Kidney (tissue), 14 donors: ENCODE measurements around the gene INPP5J. TPM values are rescaled to one million over a fixed set of nuclear protein-coding genes. Genes with fewer than 3 reads are reported as not detected.

Experiments used
- DNase-seq, 5 donors: peaks; one replicate each; pipeline ENCODE4 v3.0.0-alpha.2; 2013 to 2020
- FAIRE-seq: peaks from 2 replicates; lab custom pipeline; 2012; peaks lifted over from hg19 to GRCh38; lab: Jason Lieb, UNC
- H3K27ac ChIP-seq, 2 donors: one replicate each; pipeline ENCODE4 v1.7.0; 2013; ENCODE audit warnings: low read depth in 2 of 2, low read length in 2 of 2, inconsistent platforms in 1 of 2
- H3K27me3 ChIP-seq: one replicate; pipeline ENCODE4 v1.7.1; 2013; ENCODE audit warnings: low read length, inconsistent platforms; ENCODE audit not compliant: control insufficient read depth, insufficient read depth
- H3K36me3 ChIP-seq, 3 donors: one replicate each; pipeline versions ENCODE4 v1.7.0 to v1.7.1; 2013; ENCODE audit warnings: low read length in 3 of 3, control low read depth in 1 of 3, inconsistent platforms in 1 of 3; ENCODE audit not compliant: insufficient read depth in 3 of 3, control insufficient read depth in 2 of 3
- H3K4me1 ChIP-seq, 3 donors: one replicate each; pipeline versions ENCODE4 v1.7.0 to v1.7.1; 2013; ENCODE audit warnings: low read length in 3 of 3, inconsistent platforms in 1 of 3, low read depth in 1 of 3; ENCODE audit not compliant: control insufficient read depth in 2 of 3, insufficient read depth in 2 of 3
- H3K4me3 ChIP-seq, 3 donors: one replicate each; pipeline versions ENCODE4 v1.7.0 to v1.8.1; 2013; ENCODE audit warnings: low read length in 3 of 3, control low read depth in 1 of 3, inconsistent platforms in 1 of 3
- H3K9ac ChIP-seq, 3 donors: one replicate each; pipeline versions ENCODE4 v1.7.0 to v1.7.1; 2013; ENCODE audit warnings: low read length in 3 of 3, control low read depth in 1 of 3, inconsistent platforms in 1 of 3
- H3K9me3 ChIP-seq, 3 donors: one replicate each; pipeline versions ENCODE4 v1.7.0 to v1.7.1; 2013; ENCODE audit warnings: low read length in 3 of 3, control low read depth in 1 of 3, inconsistent platforms in 1 of 3; ENCODE audit not compliant: control insufficient read depth in 2 of 3, insufficient read depth in 1 of 3
- CTCF ChIP-seq: IDR thresholded peaks from 3 replicates; pipeline ENCODE4 v1.5.1; 2012; ENCODE audit warnings: mild to moderate bottlenecking, moderate library complexity, borderline replicate concordance; ENCODE audit not compliant: insufficient read depth; ENCODE audit errors: extremely low read depth
- intact Hi-C: fragments of 100-400 bp; cut with DNase I; formaldehyde crosslinking; loops from one replicate; pipeline ENCODE4 v1.11.1; 2022
- polyA plus RNA-seq: library from polyadenylated mRNA; stranded (reverse); fragments of 350-450 nt; fragmentation: Illumina TruSeq; extraction: RNeasy Lipid Tissue Mini Kit (QIAGEN cat#74804); gene quantifications from one replicate; pipeline ENCODE4 v1.2.3, GENCODE V29; 2014; ENCODE audit warnings: low read depth, low replicate concordance; ENCODE audit not compliant: insufficient read depth
- total RNA-seq: library from RNA; stranded (reverse); fragmentation: NEBNext Ultra II Directional; extraction: Animal tissue kit (Norgen Biotek cat#: 25700); gene quantifications from one replicate; pipeline ENCODE4 v1.2.1, GENCODE V29; 2021
- donor health status: control.
- donor health status: control.
- donor health status: control.
- donor health status: control.
- donor health status: control.
- donor health status: DM: yes; HTN: yes; CAD: no.
- donor health status: Normal renal cell carcinoma (clear cell type).

The INPP5J gene
- total and polyA plus RNA-seq, 2 donors from 2014 or later = 6.2 to 44.7 TPM

- FAIRE-seq = no peak
- Histone ChIP-seq H3K27ac (no peak overlapping the region), H3K9ac (no peak overlapping the region), H3K27me3 (no peaks in the 10 kb centered on the region), H3K36me3 (no peaks in the 10 kb centered on the region), H3K4me3 (no peak overlapping the region), H3K4me1 (peaks cover 0 to 5% (median 0%) of the 10 kb centered on the region in 3 donors), H3K9me3 (no peaks in the 10 kb centered on the region)
- intact Hi-C loops = no loop called here
- TF ChIP-seq CTCF = no peak
- no peak for DNase-seq
Observed at GRCh38 chr22:31141551-31141950, 18.8 kb downstream of the INPP5J start.

GRCh38 chr22:31142285-31142684 is 19.5 kb downstream of the INPP5J start:
- intact Hi-C loops = no loop called here

GRCh38 chr22:31143038-31143437 is 20.3 kb downstream of the INPP5J start:
- Histone ChIP-seq H3K9ac (no peak overlapping the region), H3K36me3 (no peaks in the 10 kb centered on the region), H3K4me3 (no peak overlapping the region), H3K4me1 (peaks cover 0 to 5% (median 0%) of the 10 kb centered on the region in 3 donors), H3K9me3 (no peaks in the 10 kb centered on the region), H3K27me3 (no peaks in the 10 kb centered on the region), H3K27ac (no peak overlapping the region)
- no peak for TF ChIP-seq CTCF
- FAIRE-seq (no peak), DNase-seq (no peak)
- intact Hi-C loops = no loop called here

More at GRCh38 chr22:31142285-31142684, 19.5 kb downstream of the INPP5J start:
- Histone ChIP-seq H3K27ac (no peak overlapping the region), H3K9me3 (no peaks in the 10 kb centered on the region), H3K36me3 (no peaks in the 10 kb centered on the region), H3K4me3 (no peak overlapping the region), H3K4me1 (peaks cover 0 to 5% (median 0%) of the 10 kb centered on the region in 3 donors), H3K27me3 (no peaks in the 10 kb centered on the region), H3K9ac (no peak overlapping the region)
- FAIRE-seq = no peak
- DNase-seq = no peak
- TF ChIP-seq CTCF = no peak

GRCh38 chr22:31143537-31143936 is 20.8 kb downstream of the INPP5J start:
- H3K27ac ChIP-seq = no peak overlapping the region

More at GRCh38 chr22:31143537-31143936, 20.8 kb downstream of the INPP5J start:
- Histone ChIP-seq H3K4me3 (no peak overlapping the region), H3K9ac (no peak overlapping the region), H3K27me3 (no peaks in the 10 kb centered on the region), H3K9me3 (no peaks in the 10 kb centered on the region), H3K4me1 (peaks cover 0 to 7% (median 2%) of the 10 kb centered on the region in 3 donors), H3K36me3 (no peaks in the 10 kb centered on the region)
- no peak for TF ChIP-seq CTCF
- no peak for FAIRE-seq
- DNase-seq = no peak
- intact Hi-C loops = no loop called here
